KMS-11 (cell line): ENCODE measurements around the gene VCP.

Experiments used
- H2AFZ ChIP-seq: fragments of 200-600 bp; sonication (generic); 2 replicates; pipeline ENCODE4 v1.6.1; 2016; ENCODE audit warnings: antibody characterized with exemption, mixed run types, low read depth
- H3K27ac ChIP-seq: fragments of 200-600 bp; sonication (generic); 2 replicates; pipeline ENCODE4 v1.6.1; 2016; ENCODE audit warnings: mild to moderate bottlenecking, mixed run types
- H3K27me3 ChIP-seq: fragments of 200-600 bp; sonication (generic); 2 replicates; pipeline ENCODE4 v1.6.1; 2017; ENCODE audit warnings: mild to moderate bottlenecking, low read depth, mixed run types, moderate library complexity; ENCODE audit not compliant: insufficient read depth
- H3K36me3 ChIP-seq: fragments of 200-600 bp; sonication (generic); 2 replicates; pipeline ENCODE4 v1.6.1; 2017; ENCODE audit warnings: mild to moderate bottlenecking, mixed run types; ENCODE audit not compliant: insufficient read depth
- H3K4me1 ChIP-seq: fragments of 200-600 bp; sonication (generic); 2 replicates; pipeline ENCODE4 v1.6.1; 2016; ENCODE audit warnings: mild to moderate bottlenecking, low read depth, mixed run types; ENCODE audit not compliant: poor library complexity, severe bottlenecking
- H3K4me2 ChIP-seq: fragments of 200-600 bp; sonication (generic); 2 replicates; pipeline ENCODE4 v1.7.0; 2016; ENCODE audit warnings: mild to moderate bottlenecking, mixed run types
- H3K4me3 ChIP-seq: fragments of 200-600 bp; sonication (generic); IDR thresholded peaks from 2 replicates; pipeline ENCODE4 v1.6.1; 2017; ENCODE audit warnings: low read depth, low read length, mixed read lengths; ENCODE audit not compliant: insufficient read depth
- H3K79me2 ChIP-seq: fragments of 200-600 bp; sonication (generic); 2 replicates; pipeline ENCODE4 v1.6.1; 2016; ENCODE audit warnings: low read depth, mixed run types; ENCODE audit not compliant: insufficient read depth
- H3K9ac ChIP-seq: fragments of 200-600 bp; sonication (generic); 2 replicates; pipeline ENCODE4 v1.6.1; 2016; ENCODE audit warnings: mild to moderate bottlenecking, mixed run types
- H4K20me1 ChIP-seq: fragments of 200-600 bp; sonication (generic); 2 replicates; pipeline ENCODE4 v1.6.1; 2016; ENCODE audit warnings: mild to moderate bottlenecking, mixed run types; ENCODE audit not compliant: insufficient read depth
- CTCF ChIP-seq: fragments of 200-600 bp; sonication (generic); conservative IDR thresholded peaks from 2 replicates; pipeline ENCODE4 v1.6.1; 2017; ENCODE audit warnings: low read depth, mild to moderate bottlenecking, antibody characterized with exemption, low read length, moderate library complexity, mixed read lengths

Gene VCP

DNA sequence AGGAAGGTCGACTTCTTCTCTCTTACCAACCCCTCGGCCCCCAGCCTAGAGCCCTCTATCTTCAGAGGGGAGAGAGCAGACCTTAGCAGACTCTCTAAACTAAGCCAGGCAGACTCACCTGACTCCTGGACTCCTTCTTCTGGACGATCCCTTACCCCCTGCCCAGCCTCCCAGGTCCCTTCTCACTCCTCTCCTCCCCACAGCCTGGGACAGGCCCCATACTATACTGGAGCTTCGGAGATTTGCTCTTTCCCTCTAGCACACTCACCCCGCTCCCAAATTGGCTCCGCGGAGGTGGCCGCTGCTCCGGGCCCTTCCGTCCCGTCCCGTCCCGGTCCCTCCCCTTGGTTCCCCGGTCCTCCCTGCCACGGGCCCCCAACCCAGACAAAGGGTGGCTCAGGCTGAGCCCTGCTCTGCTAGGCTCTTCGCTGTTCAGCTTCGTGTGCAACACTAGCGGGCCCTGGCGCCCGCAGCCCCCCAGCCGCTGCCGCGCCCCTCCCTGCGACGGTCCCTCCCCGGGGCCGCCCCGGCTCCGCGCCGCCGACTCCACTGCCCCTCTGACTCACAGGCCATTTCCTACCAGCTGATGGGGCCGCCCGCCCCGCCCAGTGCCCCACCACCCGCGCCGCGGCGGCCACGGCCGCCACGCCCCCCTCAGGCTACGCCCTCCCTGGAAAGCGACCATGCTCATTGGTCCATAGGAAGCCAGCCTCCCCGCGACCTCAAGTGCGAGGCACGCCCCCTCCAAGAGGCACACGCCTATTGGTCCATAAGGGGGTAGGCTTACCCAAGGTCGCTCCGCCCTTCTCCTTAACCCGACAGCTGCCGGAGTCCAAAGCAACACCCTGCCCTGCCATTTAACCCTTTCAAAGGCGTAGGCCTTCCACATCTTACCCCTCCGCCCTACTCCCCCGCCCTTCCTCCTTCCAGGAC is 38.8 kb upstream of the VCP start:
- Histone ChIP-seq H3K27me3 (no peaks in the 10 kb centered on the region), H3K36me3 (no peaks in the 10 kb centered on the region), H4K20me1 (no peaks in the 10 kb centered on the region), H2AFZ (peak overlapping the region; percentile 35), H3K4me3 (no peak overlapping the region), H3K4me1 (peaks cover 40% of the 10 kb centered on the region), H3K4me2 (peak overlapping the region; percentile 89), H3K27ac (no peak overlapping the region), H3K9ac (no peak overlapping the region), H3K79me2 (no peaks in the 10 kb centered on the region)
- no peak for TF ChIP-seq CTCF

- Histone ChIP-seq H3K4me1 (peaks cover 40% of the 10 kb centered on the region), H2AFZ (no peak overlapping the region), H3K4me3 (no peak overlapping the region), H3K36me3 (no peaks in the 10 kb centered on the region), H4K20me1 (no peaks in the 10 kb centered on the region), H3K27me3 (no peaks in the 10 kb centered on the region), H3K79me2 (no peaks in the 10 kb centered on the region), H3K27ac (no peak overlapping the region), H3K9ac (no peak overlapping the region), H3K4me2 (no peak overlapping the region)
- no peak for TF ChIP-seq CTCF
Observed at GRCh38 chr9:35110327-35110761, 37.9 kb upstream of the VCP start.

GRCh38 chr9:35108946-35109575 is 36.6 kb upstream of the VCP start:
- Histone ChIP-seq H3K36me3 (no peaks in the 10 kb centered on the region), H3K27me3 (no peaks in the 10 kb centered on the region), H3K4me3 (no peak overlapping the region), H3K4me2 (no peak overlapping the region), H2AFZ (no peak overlapping the region), H3K9ac (no peak overlapping the region), H3K79me2 (no peaks in the 10 kb centered on the region), H3K4me1 (peaks cover 31% of the 10 kb centered on the region), H3K27ac (no peak overlapping the region), H4K20me1 (no peaks in the 10 kb centered on the region)
- TF ChIP-seq CTCF: no peak

DNA sequence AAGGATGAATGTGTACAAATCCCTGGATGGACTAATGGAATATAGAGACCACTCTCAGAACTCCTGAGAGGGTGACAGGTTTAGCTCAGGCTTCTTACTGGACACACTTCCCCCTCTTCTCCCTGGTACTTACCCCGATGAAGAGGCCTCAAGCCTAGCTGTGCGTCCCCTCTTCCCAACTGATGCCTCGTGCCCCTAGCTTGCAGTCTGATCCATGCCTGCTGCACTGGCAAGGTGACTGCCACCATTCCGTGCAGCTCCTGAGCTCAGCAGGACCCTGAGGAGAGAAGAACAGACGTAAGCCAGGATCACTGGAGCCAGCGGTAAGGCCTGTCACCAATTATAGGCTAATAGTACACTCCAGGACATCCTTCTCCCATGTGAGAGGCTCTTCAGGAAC is 36.0 kb upstream of the VCP start:
- Histone ChIP-seq H4K20me1 (no peaks in the 10 kb centered on the region), H3K4me2 (no peak overlapping the region), H3K36me3 (no peaks in the 10 kb centered on the region), H3K79me2 (no peaks in the 10 kb centered on the region), H3K27ac (no peak overlapping the region), H2AFZ (no peak overlapping the region), H3K27me3 (no peaks in the 10 kb centered on the region), H3K4me3 (no peak overlapping the region), H3K4me1 (peaks cover 31% of the 10 kb centered on the region), H3K9ac (no peak overlapping the region)
- TF ChIP-seq CTCF: no peak
